ENCODE measurements around the gene TSEN54. TPM values are rescaled to one million over a fixed set of nuclear protein-coding genes. Genes with fewer than 3 reads are reported as not detected.

Gene TSEN54
- polyA plus RNA-seq, 1 of the 3 experiments (the other 2 are of a cell fraction): 29.8 TPM

- TF ChIP-seq, protein P1, sequence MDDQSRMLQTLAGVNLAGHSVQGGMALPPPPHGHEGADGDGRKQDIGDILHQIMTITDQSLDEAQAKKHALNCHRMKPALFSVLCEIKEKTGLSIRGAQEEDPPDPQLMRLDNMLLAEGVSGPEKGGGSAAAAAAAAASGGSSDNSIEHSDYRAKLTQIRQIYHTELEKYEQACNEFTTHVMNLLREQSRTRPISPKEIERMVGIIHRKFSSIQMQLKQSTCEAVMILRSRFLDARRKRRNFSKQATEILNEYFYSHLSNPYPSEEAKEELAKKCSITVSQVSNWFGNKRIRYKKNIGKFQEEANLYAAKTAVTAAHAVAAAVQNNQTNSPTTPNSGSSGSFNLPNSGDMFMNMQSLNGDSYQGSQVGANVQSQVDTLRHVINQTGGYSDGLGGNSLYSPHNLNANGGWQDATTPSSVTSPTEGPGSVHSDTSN (IDR thresholded peaks at IDR 0.05): no peak
- no peak for TF ChIP-seq SMC3 (IDR thresholded peaks at IDR 0.05; ENCODE audit: low read depth, low read length)
- TF ChIP-seq MEF2A (IDR thresholded peaks at IDR 0.05; ENCODE audit: borderline replicate concordance, low read depth): no peak
Observed at GRCh38 chr17:75568412-75569255, 52.3 kb downstream of the TSEN54 start (continued).

- H3K9me2 ChIP-seq: no peaks in the 10 kb centered on the region
- no peak for DNase-seq
- WGBS (ENCODE audit: low lambda C conversion rate): 86% methylated on average over 24 of the region's 35 CpGs
Observed at GRCh38 chr17:75570034-75570676, 53.8 kb downstream of the TSEN54 start.

More at GRCh38 chr17:75570034-75570676, 53.8 kb downstream of the TSEN54 start:
- Histone ChIP-seq H3K27me3 (ENCODE audit: insufficient read depth) (no peaks in the 10 kb centered on the region), H3F3A (replicated peaks; ENCODE audit: insufficient read depth) (no peaks in the 10 kb centered on the region), H3K79me2 (ENCODE audit: insufficient read depth) (no peaks in the 10 kb centered on the region), H3K4me3 (ENCODE audit: low read depth in 2 of 2, low read length in 1 of 2) (no peak overlapping the region), H3K27ac (ENCODE audit: low read depth in 2 of 2, low read length in 1 of 2) (no peak overlapping the region), H3K4me2 (no peak overlapping the region), H2AFZ (ENCODE audit: low read depth) (no peak overlapping the region), H3K36me3 (replicated peaks in 1 of 2; ENCODE audit: control insufficient read depth in 1 of 2, insufficient read depth in 2 of 2, low read length in 1 of 2) (no peaks in the 10 kb centered on the region), H3K4me1 (ENCODE audit: control insufficient read depth in 1 of 2, insufficient read depth in 2 of 2, low read depth in 1 of 2, low read length in 1 of 2) (no peaks in the 10 kb centered on the region; a peak in 1 of 4 replicates), H3K9ac (no peak overlapping the region), H3K9me3 (no peaks in the 10 kb centered on the region), H4K20me1 (ENCODE audit: insufficient read depth) (no peaks in the 10 kb centered on the region)
- ChIA-PET CTCF (interaction anchor here (1.1 to 1.7 kb wide), 4 partner anchors 19 to 74 kb away, joined by 3 to 11 read pairs (median 6); partner anchors contain the start of gene SMIM5), POLR2A (no interaction called here)
- no peak for TF ChIP-seq JUND (IDR thresholded peaks at IDR 0.05)
- TF ChIP-seq POLR2AphosphoS5 (IDR thresholded peaks at IDR 0.05; ENCODE audit: low read depth, low read length): no peak
- TF ChIP-seq, protein P2, sequence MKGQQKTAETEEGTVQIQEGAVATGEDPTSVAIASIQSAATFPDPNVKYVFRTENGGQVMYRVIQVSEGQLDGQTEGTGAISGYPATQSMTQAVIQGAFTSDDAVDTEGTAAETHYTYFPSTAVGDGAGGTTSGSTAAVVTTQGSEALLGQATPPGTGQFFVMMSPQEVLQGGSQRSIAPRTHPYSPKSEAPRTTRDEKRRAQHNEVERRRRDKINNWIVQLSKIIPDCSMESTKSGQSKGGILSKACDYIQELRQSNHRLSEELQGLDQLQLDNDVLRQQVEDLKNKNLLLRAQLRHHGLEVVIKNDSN (IDR thresholded peaks at IDR 0.05; ENCODE audit: borderline replicate concordance, low read depth): no peak
- TF ChIP-seq CTCF (IDR thresholded peaks at IDR 0.05): no peak
- no peak for TF ChIP-seq GABPA (IDR thresholded peaks at IDR 0.05; ENCODE audit: low read depth)
